Heart right ventricle (tissue), 16 donors: ENCODE results near the gene LINC01488. TPM values are rescaled to one million over a fixed set of nuclear protein-coding genes. Genes with fewer than 3 reads are reported as not detected.

Source experiments
- ATAC-seq, 8 donors: fragments of 200-7000 bp; cut with Tn5 transposase; one replicate each; pipeline ENCODE4 v1.9.1; 2020; ENCODE audit warnings: mild to moderate bottlenecking in 8 of 8, moderate library complexity in 8 of 8, moderate number of reproducible peaks in 1 of 8
- DNase-seq, 2 donors: peaks; one replicate each; pipeline ENCODE4 v3.0.0-alpha.2; 2020
- H3K27ac ChIP-seq, 10 donors: fragments of 200-600 bp; sonication (generic) in 2 of 10; one replicate each; pipeline versions ENCODE4 v1.5.0 to v1.8.0; 2020 to 2022; ENCODE audit warnings: mild to moderate bottlenecking in 3 of 10
- H3K27me3 ChIP-seq, 7 donors: fragments of 200-600 bp; one replicate each; pipeline ENCODE4 v1.8.0; 2021 to 2022; ENCODE audit warnings: mild to moderate bottlenecking in 2 of 7
- H3K36me3 ChIP-seq, 9 donors: fragments of 200-600 bp; sonication (generic) in 1 of 9; one replicate each; pipeline versions ENCODE4 v1.5.0 to v1.8.0; 2020 to 2022; ENCODE audit warnings: mild to moderate bottlenecking in 2 of 9
- H3K4me1 ChIP-seq, 9 donors: fragments of 200-600 bp; sonication (generic) in 1 of 9; one replicate each; pipeline versions ENCODE4 v1.5.0 to v1.8.0; 2020 to 2022; ENCODE audit warnings: mild to moderate bottlenecking in 4 of 9
- H3K4me3 ChIP-seq, 10 donors: fragments of 200-600 bp; sonication (generic) in 2 of 10; one replicate each; pipeline versions ENCODE4 v1.5.0 to v1.8.0; 2020 to 2022; ENCODE audit warnings: mild to moderate bottlenecking in 7 of 10, moderate library complexity in 2 of 10
- H3K9me3 ChIP-seq, 11 donors: fragments of 200-600 bp in 10 of 11; sonication (generic) in 2 of 11; one replicate each; pipeline versions ENCODE4 v1.5.0 to v1.8.0; 2013 to 2022; ENCODE audit warnings: mild to moderate bottlenecking in 2 of 11, control low read depth in 1 of 11, moderate library complexity in 1 of 11
- WGBS, 2 donors: extraction: QIAGEN DNeasy Blood & Tissue Kit; methylation state at CpG; one replicate each; pipeline ENCODE4 v1.1.7; 2013; ENCODE audit warnings: inconsistent platforms in 1 of 2; 5-methylcytosine and 5-hydroxymethylcytosine counted together
- intact Hi-C, 10 donors: fragments of 100-400 bp; cut with DNase I; formaldehyde crosslinking; loops; one replicate each; pipeline versions ENCODE4 v1.11.1 to v1.14.2; 2022
- polyA plus RNA-seq, 2 donors: library from polyadenylated mRNA; stranded (reverse); fragments of 200-250 nt; gene quantifications; one replicate each; pipeline ENCODE4 v1.2.3, GENCODE V29; 2013
- total RNA-seq, 10 donors: library from RNA; stranded (reverse); fragmentation: NEBNext Ultra II Directional in 3 of 10; extraction: Animal tissue kit (Norgen Biotek cat#: 25700) in 3 of 10; gene quantifications; one replicate each; pipeline versions ENCODE4 v1.2.1 to v1.2.4, GENCODE V29; 2021 to 2023
- TF ChIP-seq, protein P1 (sequence below), 9 donors: fragments of 200-600 bp; sonication (generic) in 2 of 9; IDR thresholded peaks; one replicate each; pipeline versions ENCODE4 v1.5.0 to v1.8.0; 2021 to 2022; ENCODE audit warnings: antibody characterized with exemption in 9 of 9, mild to moderate bottlenecking in 5 of 9, moderate library complexity in 1 of 9
- donor health status: Arrhythmogenic right ventricular cardiomyopathy.
- donor health status: ischemic (EF 13 %, LVEDD 7.1; RV severe dilation, severe dysfunction).
- donor health status: healthy with polysubstance abuse.
- donor health status: DM: no; HTN: yes; CAD: no.
- donor health status: DM: no; HTN: no; CAD: no.
- donor health status: ischemic (EF 25% LVEDD 6.9; RV normal size, moderate dysfunction).
- donor health status: ischemic (EF 25% LVEDD 5.7; RV mildly dilated, moderate dysfunction).
- donor health status: healthy.
- donor health status: DM: yes; HTN: yes; CAD: no.
- donor health status: Ischemic cardiomyopathy.
- donor health status: ischemic (EF 35%, LVEDD 5.7; RV mildly dilated, moderate dysfunction).
- donor health status: nonischemic (EF 11% LVEDD 7.7; RV severe dilation, severe dysfunction).
- donor health status: DM: yes; HTN: yes; CAD: no.
- donor health status: PGD.
- donor health status: ischemic (EF 29% LVEDD 5.4; RV normal size, mild dysfunction).
- donor health status: nonischemic (EF 23%, LVEDD 6.1; RV moderate dilation, normal function).

LINC01488 gene
- total and polyA plus RNA-seq, 12 donors: 0.03 to 0.59 (median 0.15) TPM; not detected in 4

GRCh38 chr11:69491071-69492031, 9.9 kb downstream of the LINC01488 start:
- Histone ChIP-seq H3K9me3 (no peaks in the 10 kb centered on the region), H3K4me3 (no peak overlapping the region), H3K27ac (no peak overlapping the region), H3K36me3 (no peaks in the 10 kb centered on the region), H3K27me3 (no peaks in the 10 kb centered on the region), H3K4me1 (peaks cover 23 to 64% (median 44%) of the 10 kb centered on the region in 9 donors)
- TF ChIP-seq, protein P1, sequence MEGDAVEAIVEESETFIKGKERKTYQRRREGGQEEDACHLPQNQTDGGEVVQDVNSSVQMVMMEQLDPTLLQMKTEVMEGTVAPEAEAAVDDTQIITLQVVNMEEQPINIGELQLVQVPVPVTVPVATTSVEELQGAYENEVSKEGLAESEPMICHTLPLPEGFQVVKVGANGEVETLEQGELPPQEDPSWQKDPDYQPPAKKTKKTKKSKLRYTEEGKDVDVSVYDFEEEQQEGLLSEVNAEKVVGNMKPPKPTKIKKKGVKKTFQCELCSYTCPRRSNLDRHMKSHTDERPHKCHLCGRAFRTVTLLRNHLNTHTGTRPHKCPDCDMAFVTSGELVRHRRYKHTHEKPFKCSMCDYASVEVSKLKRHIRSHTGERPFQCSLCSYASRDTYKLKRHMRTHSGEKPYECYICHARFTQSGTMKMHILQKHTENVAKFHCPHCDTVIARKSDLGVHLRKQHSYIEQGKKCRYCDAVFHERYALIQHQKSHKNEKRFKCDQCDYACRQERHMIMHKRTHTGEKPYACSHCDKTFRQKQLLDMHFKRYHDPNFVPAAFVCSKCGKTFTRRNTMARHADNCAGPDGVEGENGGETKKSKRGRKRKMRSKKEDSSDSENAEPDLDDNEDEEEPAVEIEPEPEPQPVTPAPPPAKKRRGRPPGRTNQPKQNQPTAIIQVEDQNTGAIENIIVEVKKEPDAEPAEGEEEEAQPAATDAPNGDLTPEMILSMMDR (IDR thresholded peaks at IDR 0.05): no peak
- intact Hi-C loops: loop anchor here in 2 of 10 donors (5.0 to 10.0 kb wide), 2 partner anchors 39 to 143 kb away; no protein-coding TSS in a partner anchor
- ATAC-seq (no peak), DNase-seq (no peak)
- 90 to 97% methylated on average over 22 of the region's 22 CpGs for WGBS, 2 donors

GRCh38 chr11:69492201-69492991, 10.9 kb downstream of the LINC01488 start:
- TF ChIP-seq, protein P1 (IDR thresholded peaks at IDR 0.05): no peak
- DNase-seq (no peak), ATAC-seq (no peak)
- Histone ChIP-seq H3K27ac (no peak overlapping the region), H3K9me3 (no peaks in the 10 kb centered on the region), H3K4me1 (peaks cover 29 to 64% (median 48%) of the 10 kb centered on the region in 9 donors), H3K36me3 (no peaks in the 10 kb centered on the region), H3K27me3 (no peaks in the 10 kb centered on the region), H3K4me3 (no peak overlapping the region)
- whole genome bisulfite sequencing, 2 donors: 76 to 79% methylated on average over 27 of the region's 27 CpGs
- intact Hi-C loops: loop anchor here in 2 of 10 donors (5.0 to 10.0 kb wide), 2 partner anchors 40 to 142 kb away; no protein-coding TSS in a partner anchor

- 81 to 85% methylated on average over 27 of the region's 27 CpGs for WGBS, 2 donors
- intact Hi-C loops: loop anchor here in 2 of 10 donors (5.0 to 10.0 kb wide), 2 partner anchors 42 to 141 kb away; no protein-coding TSS in a partner anchor
- no peaks in the 10 kb centered on the region for H3K9me3 ChIP-seq
- H3K27ac ChIP-seq: peak overlapping the region in 1 of 10 donors; percentile 39
- no peaks in the 10 kb centered on the region for H3K27me3 ChIP-seq
- no peak for ATAC-seq
- H3K36me3 ChIP-seq: no peaks in the 10 kb centered on the region
- TF ChIP-seq, protein P1 (IDR thresholded peaks at IDR 0.05): no peak
- H3K4me3 ChIP-seq: no peak overlapping the region
- H3K4me1 ChIP-seq: peaks cover 23 to 61% (median 46%) of the 10 kb centered on the region in 9 donors
- no peak for DNase-seq
These were observed 12.7 kb downstream of the LINC01488 start for GRCh38 chr11:69493931-69494821.
